Activated T-cell treated with anti-CD3 and anti-CD28 coated beads for 24 hours (primary cell): ENCODE measurements around the gene C1QL2.
A peak's percentile ranks its signal among the peaks of the same experiment; 100 is the strongest.

Experiments used
- DNase-seq: peaks from one replicate; pipeline ENCODE4 v3.0.0-alpha.2; 2020; ENCODE audit warnings: low read depth

Gene C1QL2

DNA sequence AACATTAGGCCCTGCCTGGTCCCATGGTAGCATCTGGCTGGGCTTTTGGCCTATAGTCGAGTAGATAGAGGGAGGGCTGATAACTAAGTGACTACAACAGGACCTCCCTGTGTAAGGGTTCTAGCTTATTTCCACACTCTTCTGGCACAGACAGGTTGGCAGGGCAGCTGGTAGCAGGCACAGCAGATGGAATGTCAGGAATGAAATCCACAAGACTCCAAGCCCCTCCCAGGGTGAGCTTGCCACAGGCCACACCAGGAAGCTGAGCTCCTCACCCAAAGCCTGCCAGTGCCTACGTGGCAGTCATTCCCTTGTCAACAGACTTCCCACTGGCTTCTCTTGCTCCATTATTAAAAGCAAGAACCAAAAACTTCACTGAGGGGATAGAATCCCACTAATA is 20.7 kb upstream of the C1QL2 start:
- DNase-seq: no peak

DNA sequence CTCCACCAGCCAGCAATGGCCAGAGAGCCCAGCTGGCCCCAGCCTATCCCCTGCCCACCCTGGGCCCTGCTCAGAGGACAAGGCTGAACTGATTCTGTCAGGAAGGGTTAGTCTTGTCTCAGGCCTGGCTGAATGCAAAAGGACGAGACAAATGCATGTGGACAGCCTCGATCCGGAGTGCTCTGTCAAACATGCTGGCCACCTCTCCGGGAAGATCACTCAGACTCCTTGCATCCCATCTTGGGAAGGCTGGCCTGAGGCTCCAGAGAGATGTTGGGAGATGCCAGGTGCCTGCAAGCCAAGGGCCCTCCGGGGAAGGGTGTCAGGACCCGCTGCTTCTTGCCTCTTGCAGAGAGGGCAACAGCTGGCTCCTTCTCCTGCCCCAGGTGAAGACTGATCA is 20.2 kb upstream of the C1QL2 start:
- DNase-seq: no peak

DNA sequence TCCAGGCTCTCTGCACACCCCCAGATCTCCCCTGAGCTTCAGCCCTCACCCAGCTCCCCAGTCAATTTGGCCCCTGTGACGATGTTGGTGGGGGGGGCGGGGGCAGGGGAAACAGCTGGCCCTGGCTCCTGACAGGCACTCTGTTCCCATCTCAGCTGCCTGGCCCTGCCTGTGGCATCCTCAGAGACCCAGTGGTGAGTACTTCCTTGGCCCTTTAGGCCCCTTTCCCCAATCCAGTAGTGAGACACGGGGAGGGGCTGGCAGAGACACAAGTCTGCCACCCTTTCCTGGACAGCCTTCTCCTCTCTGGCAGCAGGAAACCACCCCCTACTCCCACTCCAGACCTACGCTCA is 19.3 kb upstream of the C1QL2 start:
- DNase-seq: no peak

DNA sequence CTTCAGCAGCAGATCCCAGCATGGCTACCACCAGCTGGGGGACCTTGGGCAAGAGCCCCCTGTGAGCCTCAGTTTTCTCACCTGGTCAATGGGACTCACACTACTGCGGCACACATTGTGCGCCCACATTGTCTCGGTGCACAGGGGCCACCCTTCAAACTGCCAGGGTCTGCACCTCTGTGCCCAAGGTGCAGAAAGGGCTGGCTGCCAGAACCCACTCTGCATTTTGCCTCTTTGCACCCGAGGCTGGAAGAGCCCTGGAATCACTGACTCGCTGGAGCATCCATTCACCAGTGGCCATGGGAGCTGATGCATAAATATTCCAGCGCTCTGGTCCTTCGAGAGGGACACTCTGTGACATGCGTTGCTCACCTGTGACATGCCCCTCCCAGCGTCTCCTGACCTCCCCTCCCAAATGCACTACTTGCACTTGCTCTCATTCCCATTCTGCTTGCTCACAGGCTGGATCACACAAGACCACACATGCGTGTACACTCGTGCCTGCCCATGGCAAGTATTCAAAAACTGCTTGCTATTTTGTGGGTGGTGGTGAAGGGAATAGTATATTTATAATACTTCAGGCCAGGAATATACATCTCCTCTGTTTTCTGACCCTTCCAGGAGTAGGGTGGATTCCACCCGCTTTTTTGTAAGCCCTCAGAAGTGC is 18.8 kb upstream of the C1QL2 start:
- no peak for DNase-seq

DNA sequence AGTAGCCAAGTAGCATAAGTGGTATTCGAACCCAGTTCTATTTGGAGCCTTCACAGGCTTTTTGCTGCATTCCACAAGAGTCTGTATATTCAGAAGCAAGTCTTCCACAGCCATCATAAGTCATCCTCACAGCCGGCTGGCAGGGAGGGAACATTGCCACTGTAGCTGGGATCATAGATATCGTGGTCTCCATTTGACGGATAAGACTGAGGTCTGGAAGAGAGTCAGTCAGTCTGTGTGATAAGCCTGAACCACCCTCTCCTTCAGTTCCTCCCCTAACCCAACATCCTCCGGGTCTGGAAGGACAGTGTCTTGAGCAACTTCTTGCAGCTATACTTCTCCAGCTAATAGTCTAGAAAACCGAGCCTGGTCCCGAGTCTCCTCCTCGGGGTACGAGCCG is 17.0 kb upstream of the C1QL2 start:
- no peak for DNase-seq

DNA sequence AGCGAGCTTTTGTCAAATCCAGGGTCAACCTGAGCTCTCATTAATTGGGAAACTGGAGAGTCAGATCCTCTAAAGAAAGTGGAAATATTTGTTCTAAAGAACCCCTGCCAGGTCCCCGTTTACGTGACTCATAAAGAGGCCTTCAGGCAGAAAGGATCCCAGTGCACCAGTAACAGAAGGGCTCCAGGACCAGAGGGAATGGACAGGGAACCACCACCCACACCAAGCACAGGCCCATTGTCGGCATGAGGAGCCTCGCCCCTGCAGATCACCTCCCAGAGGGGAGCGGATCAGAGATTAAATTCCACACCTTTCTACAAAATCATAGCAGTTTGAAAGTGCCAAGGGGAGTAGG is 16.4 kb upstream of the C1QL2 start:
- no peak for DNase-seq

DNA sequence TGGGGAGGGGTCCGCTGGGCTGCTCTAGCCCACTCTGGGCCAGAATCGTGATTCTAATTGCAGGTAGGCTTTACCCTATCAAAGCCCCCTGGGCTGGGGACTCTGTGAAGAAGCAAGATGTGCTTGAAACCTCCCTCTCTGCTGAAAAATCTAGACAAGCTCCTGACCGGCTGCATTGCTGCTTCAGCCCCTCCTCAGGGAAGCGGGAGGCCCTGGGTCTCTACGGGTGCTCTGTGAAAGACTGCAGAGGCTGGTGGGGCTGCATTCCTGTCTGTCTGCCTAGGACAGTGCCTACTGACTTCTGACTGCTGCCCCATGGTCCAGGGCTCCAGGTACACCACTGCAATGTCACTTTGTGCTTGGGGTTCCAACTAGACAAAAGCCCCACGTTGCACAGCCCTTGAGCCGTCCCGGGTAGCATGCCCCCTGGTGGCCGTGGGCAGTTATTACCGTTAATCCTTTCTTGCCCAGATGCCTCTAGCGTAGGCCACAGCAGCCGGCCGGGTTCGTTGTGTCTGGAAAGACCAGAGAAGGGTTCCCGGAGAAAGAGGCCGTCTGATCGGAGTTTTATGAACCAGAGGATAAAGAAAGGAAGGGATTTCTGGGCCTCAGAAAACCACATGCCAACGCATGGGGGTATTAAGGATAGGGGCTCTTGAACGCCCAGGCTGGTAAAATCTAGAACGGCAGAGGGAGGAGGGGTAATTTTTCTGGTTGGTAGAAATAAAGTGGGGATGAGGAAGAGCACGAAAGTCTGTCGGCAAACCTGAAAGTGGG is 15.9 kb upstream of the C1QL2 start:
- DNase-seq: peak; percentile 41

DNA sequence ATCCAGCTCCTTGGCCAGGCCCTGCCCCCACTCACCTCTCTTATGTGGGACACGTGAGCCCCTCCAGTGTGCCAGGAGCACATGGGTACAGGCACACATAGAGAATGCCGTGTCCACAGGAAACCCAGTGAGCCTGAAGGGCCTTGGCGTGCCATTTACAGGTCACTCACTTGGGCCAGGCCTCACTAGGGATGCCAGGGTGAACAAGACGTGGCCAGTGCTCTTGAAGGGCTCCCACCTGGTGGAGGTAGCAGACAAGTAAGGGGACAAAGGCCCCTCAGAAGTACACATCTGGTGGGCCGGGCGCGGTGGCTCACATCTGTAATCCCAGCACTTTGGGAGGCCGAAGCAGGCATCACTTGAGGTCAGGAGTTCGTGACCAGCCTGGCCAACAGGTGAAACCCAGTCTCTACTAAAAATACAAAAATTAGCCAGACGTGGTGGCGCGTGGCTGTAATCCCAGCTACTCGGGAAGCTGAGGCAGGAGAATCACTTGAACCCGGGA is 15.1 kb upstream of the C1QL2 start:
- no peak for DNase-seq

DNA sequence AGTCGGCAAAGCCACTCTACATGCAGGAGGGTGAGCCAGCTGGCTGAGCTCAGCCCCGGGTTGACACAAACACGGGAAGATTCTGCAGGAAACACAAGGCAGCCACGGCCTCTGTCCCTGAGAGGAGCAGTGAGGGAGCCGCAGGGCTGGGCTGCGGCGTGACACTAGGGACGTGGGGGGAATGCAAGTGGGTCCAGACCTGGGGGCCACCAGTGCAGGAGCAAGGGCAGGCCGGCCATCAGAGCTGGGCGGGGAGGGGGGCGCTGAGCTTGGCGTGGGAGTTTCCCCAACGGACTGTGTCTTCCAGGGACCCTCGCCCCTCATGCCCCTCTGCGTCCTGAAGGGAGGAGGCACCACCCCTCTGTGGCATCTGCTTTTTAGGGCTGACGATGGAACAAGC is 12.0 kb upstream of the C1QL2 start:
- DNase-seq: no peak

DNA sequence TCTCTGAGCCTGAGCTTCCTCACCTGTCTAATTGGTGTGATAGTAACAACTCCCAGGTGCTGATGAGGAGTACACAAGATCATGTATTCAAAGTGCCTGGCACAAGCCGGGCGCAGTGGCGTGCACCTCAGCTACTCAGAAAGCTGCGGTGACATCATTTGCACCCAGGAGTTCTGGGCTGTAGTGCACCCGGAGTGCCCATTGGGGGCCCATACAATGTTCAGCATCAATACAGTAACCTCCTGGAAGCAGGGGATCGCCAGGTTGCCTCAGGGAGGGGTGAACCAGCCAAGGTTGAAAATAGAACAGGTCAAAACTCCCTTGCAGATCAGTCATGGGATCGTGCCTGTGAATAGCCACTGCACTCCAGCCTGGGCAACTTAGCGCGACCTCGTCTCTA is 11.2 kb upstream of the C1QL2 start:
- no peak for DNase-seq

DNA sequence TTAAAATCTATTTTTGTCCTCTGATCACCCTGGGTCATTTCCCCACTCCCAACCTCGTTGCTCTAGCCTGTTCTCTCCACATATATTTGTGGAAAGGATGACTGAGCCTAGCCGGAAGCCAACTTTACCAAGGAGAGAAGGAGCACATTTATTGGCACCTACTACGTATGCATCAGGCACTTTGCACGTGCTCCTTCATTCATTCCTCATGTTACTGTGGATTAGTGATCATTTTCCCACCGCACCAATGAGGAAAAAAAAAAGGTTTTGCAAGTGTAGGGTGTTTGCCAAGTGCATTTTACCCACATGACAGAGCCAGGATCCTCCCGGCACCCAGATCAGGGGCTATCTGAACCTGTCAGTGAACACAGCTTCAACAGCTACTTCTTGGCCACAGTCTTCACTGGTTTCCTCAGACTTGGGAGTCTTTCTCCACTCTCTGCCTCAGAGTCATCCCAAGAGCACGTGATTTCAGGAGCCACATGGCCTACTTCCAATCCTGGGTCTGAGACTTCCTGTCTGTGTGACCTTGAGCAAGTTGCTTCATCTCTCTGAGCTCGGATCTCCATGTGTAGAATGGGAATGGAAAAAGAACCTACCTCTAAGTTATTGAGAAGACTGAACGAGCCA is 1.9 kb upstream of the C1QL2 start:
- DNase-seq: no peak

DNA sequence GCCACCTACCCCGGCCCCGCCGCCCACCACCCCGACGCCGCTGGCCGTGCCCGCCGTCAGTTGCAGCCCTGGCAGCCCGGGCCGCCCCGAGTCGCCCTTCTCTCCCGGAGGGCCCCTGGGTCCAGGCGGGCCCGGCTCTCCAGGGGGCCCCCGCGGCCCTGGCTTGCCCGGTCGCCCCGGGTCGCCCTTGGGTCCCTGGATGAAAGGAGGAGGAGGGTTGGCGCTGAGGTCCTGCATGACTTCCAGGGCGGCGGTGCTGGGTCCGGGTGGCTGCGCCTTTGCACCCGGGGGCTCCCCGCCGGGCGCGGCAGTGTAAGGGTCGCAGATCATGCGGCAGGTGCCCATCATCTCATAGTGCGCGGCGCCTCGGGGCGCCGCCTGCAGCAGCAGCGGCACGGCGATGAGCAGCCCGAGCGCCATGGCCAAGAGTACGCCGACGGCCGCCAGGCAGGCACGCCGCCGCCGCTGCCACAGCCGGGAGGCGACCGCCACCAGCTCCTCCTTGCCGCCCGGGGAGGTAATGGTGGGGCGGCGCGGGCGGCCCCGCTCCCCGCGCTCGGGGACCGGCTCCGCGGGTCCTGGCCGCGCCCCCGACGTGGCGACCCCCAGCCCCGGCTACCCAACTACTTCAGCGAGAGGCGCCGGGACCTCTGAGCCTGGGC is 570 bp downstream of the C1QL2 start:
- DNase-seq: no peak

DNA sequence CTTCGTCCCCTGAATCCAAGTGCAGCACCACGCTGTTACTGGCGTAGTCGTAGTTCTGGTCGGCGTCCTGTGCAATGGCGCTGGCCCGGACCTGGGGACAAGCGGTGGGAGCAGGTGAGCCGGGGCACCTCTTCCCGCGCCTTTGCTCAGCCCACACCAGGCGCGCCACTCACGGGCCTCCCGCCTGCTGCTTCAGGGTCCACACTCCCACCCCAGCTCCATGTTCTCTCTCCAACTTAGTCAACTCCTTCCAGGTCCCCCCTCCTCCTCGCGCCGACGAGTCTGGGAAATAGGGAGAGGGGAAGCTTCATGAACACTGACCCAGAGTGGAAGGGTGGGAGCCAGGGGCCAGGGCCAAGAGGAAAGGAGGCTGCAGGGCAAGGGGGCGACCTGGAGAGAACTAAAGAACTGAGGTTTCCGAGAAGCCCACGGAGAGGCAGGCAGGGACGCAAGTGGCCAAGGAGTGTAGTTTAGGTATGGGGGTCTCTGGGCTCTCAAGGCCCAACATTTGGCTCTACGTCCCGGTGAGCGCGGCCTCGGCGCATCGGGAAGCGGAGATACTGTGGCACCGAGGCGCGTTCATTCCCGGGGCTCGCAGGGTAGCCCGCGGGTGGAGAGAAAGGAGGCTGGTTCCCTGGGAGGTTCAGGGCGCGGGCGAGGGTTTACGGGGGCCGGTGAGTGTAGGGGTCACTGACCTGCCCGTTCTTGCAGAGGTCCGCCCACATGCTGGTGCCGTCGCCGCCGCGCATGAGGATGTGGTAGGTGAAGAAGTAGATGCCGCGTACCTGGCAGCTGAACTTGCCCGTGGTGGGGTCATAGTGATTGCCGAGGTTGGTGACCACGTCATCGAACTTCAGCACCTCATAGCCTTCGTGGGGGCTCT is 1.4 kb downstream of the C1QL2 start:
- DNase-seq: no peak

DNA sequence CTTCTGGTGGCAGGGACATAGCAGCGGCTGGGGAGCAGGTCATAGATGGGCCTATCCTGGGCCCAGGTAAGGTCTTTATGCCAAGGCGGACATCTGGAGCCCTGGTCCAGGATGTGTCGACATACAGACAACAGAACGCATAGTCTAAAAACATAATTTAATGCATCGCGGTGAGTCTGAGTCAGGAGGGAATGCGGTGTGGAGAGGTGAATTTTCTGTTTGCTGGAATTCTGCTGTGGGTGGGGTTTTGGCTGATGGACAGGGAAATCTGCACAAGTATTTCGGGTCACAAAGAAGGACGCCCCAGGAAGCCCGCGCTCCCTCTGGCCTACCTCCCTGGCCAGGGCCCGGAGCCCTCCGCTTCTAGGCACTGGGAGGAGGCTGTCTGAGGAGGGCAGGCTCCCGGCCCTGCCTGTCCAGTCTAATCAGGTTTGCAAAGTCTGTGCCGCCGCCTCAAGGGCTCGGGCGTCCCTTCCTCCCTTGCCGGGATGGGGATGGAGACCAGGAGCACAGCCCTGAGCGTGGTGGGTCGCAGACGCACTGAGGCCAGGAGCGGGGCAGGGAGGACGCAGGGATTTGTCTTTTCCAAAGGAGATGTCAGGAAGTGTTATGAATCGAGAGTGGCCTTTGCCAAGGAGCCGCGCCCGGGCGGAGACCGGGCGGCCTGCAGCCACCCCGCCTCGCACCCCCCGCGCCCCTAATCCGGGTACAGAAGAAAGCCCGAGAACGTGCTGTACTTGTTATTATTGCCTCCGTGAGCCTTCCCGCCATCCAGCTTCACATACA is 2.3 kb downstream of the C1QL2 start:
- DNase-seq: no peak

DNA sequence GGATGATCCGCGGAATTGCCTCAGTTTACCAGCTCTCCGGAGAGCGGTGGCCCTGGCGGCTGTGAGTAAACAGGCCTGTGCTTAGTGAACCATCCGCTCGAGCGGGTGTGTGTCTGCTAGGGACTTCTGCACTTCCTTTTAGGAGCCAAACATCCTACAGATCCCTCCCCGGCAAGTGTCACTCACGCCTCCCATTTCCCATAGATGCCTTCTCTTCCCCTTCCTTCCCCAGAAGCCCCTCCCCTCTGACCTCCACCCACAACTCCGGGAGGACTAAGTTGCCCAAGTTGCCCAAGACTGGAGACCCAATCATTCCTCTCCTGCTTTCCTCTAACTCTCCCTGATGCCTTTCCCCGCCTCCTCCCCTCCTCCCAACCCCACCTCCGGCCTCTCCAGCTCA is 2.9 kb downstream of the C1QL2 start:
- no peak for DNase-seq

DNA sequence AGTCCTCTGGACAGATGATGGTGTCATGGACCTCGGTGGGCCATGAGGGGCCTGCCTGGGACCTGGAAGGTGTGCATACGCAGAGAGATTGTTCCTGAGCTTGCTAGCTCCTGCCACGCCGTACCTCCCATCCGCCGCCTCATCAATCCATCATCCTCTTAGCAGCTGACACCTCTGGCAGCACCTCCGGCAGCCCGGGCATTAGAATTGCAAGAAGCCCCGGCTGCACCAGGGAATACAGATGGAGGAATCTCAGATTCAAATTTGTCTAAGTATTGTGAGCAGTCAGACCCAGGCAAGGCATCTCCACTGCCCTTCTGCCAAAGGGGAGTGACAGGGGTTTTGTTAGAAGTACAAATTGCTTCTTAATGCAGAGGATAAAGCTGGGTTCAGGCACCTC is 4.5 kb downstream of the C1QL2 start:
- no peak for DNase-seq

DNA sequence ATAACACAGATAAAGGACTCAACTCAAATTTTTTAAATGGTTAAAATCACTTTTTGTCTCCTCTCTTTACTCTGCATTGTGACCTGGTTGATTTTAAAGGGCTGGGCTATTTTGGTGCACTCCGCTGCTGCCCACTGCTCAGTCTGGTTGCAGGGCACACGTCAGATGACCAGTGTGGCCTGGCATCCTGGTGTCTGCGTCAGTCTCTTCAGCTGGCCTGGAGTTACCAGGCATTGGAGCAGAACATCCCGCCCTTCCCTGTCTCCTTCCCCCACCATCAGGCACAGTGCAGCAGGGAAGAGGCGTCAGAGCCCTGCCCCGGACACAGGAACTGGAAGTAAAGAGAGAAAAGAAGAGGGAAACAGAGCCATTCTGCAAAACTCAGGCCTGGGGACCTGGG is 8.9 kb downstream of the C1QL2 start:
- no peak for DNase-seq

DNA sequence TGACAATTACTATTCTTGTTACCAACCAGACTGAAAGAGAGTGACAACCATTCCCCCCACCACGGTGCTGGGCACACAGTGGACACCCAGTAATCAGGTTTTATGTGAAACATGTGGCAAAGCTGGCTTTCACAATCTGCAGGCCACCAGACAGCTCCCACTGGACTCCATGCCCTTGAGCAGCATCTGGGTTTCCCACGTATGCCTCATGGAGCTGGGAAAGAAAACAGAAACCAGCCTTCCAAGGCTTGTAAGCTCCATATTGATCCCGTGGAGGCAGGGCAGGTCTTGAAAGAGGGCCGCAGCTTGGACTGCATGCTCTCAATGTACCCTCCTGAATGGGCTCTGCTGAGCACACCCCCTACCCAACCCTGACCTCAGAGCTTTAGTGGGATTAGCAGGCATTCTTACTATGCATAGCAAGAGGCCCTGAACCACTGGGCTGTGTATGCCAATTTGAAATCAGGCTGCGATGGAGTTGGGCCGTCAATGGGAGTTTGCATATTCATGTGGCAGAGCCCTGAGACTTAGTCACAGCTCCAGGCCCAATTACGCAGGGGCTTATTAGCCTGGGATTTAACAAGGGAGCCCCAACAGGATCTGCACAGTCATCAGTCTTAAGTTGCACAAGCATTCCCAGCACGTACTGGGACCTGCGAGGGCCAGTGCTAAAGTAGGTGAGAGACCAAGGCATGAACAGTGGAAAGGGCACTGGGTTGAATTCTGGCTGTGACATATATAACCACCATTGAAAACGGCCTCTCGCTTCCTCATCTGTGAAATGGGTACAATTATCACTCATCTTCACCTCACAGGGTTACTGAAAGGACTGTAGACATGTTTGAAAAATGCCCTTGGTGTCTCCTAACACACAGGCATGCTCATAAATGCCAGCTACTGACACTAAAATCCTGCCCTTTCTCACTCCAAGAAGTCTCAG is 10.5 kb downstream of the C1QL2 start:
- no peak for DNase-seq

DNA sequence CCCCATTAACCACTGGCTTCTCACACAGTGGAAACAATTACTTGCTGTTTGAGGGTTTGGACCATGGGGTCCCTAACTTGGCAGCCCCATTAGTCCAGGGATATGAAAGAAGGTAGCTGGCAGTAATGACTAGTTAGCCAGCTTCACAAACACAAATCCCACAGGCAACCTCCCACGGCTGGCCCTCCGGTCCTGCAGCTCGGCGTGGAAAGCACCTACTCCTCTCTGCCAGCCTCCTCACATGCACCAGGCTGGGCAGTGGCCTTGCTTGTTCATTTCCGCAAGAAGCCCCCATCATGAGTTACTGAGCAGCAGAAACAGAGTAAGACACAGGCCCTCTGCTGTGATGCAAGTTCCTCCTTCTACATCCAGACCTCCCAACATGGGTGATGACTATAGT is 13.7 kb downstream of the C1QL2 start:
- DNase-seq: no peak

DNA sequence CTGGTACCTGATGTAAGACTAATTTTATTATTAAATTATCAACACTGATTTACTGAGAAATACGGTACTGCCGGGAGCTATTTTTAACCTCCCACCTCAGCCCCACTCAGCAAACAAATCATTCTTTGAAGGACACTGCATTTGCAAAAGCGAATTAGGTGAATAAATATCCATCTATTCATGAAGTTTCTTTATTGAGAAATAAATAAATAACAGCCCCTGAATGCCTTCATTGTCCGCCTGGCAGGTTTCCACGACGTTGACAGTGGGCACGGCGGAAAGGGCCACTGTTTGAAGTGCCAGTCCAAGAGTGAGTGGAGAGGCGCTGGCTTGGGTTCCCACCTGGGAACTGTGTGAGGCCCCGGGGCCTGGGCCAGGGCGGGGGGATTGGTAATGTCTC is 15.7 kb downstream of the C1QL2 start:
- no peak for DNase-seq
